K562 (cell line): ENCODE measurements around the gene SIKE1. TPM values are rescaled to one million over a fixed set of nuclear protein-coding genes. Genes with fewer than 3 reads are reported as not detected.

Experiments used
- MXD1 ChIP-seq: fragments of 250-450 bp; sonication (Bioruptor Pico); IDR thresholded peaks from 2 replicates; pipeline ENCODE4 v1.8.0; 2021; ENCODE audit warnings: borderline replicate concordance, mild to moderate bottlenecking, moderate library complexity; ENCODE audit not compliant: poor library complexity, severe bottlenecking
- PBX2 ChIP-seq, 2 experiments: IDR thresholded peaks in 1 of 2; conservative IDR thresholded peaks in 1 of 2; 2 replicates each; pipeline ENCODE4 v1.6.1; 2016; ENCODE audit warnings: low read depth in 2 of 2, mild to moderate bottlenecking in 1 of 2, missing compliant biosample characterization in 1 of 2, missing genetic modification characterization in 1 of 2, moderate library complexity in 1 of 2
- REST ChIP-seq, 2 experiments: fragments of 450-650 bp; formaldehyde crosslinking in 1 of 2; IDR thresholded peaks; 2 replicates each; pipeline versions ENCODE4 v1.4.0 to v1.6.1; 2014 to 2020; ENCODE audit warnings: mild to moderate bottlenecking in 2 of 2, borderline replicate concordance in 1 of 2, low read depth in 1 of 2
- ZNF407 ChIP-seq: fragments of 450-650 bp; IDR thresholded peaks from 2 replicates; pipeline ENCODE4 v1.6.1; 2016; ENCODE audit warnings: low read depth
- polyA plus RNA-seq, 8 experiments: library from polyadenylated mRNA; depleted of rRNA in 4 of 8; stranded (reverse) in 5 of 8; unstranded in 3 of 8; fragments of >200 nt; fragmentation: Nextera tagmentation in 2 of 8; fragmentation: Illumina TruSeq in 1 of 8; extraction: Ambion mirVana in 2 of 8; extraction: Trizol in 1 of 8; gene quantifications; 2 replicates each; pipeline versions ENCODE4 v1.2.1 to v1.2.3, GENCODE V29; 2011 to 2014; ENCODE audit warnings: inconsistent platforms in 1 of 8, missing spikeins in 1 of 8
- total RNA-seq, 7 experiments: library from RNA; depleted of rRNA in 6 of 7; stranded (reverse); fragments of >200 nt in 6 of 7; fragmentation: Illumina TruSeq in 2 of 7; extraction: Trizol in 2 of 7; gene quantifications; 2 replicates each; pipeline versions ENCODE4 v1.2.1 to v1.2.3, GENCODE V29; 2011 to 2021; ENCODE audit warnings: low replicate concordance in 1 of 7

SIKE1 gene
- total and polyA plus RNA-seq, 9 of the 15 experiments (the other 6 are each of a cell fraction or from before 2014, with no cell fraction given): 21.8 to 144 (median 76.3) TPM

- TF ChIP-seq REST (IDR thresholded peaks at IDR 0.05; ENCODE audit: borderline replicate concordance): no peak
- no peak for TF ChIP-seq REST (CRISPR knock-in tag; IDR thresholded peaks at IDR 0.05; ENCODE audit: low read depth)
- no peak for TF ChIP-seq PBX2 (CRISPR knock-in tag; IDR thresholded peaks at IDR 0.05; ENCODE audit: low read depth)
- TF ChIP-seq PBX2 (tag; conservative IDR thresholded peaks at IDR 0.05; ENCODE audit: low read depth): no peak
- TF ChIP-seq ZNF407: no peak
- TF ChIP-seq MXD1 (CRISPR knock-in tag): no peak
Observed at GRCh38 chr1:114725230-114725629, 55.3 kb downstream of the SIKE1 start (continued).
